GM21381 (cell line): ENCODE results near the gene ATG7.
"Not testable (repeated sequence)": the region's sequence is repeated elsewhere in the genome, so short reads cannot be mapped to it uniquely, and the experiment has no call there.

Experiments used
- ATAC-seq: cut with Tn5 transposase; IDR thresholded peaks from one replicate; pipeline ENCODE4 v1.9.1; 2021; ENCODE audit warnings: mild to moderate bottlenecking, moderate library complexity; ENCODE audit not compliant: unreplicated experiment

ATG7 gene

DNA sequence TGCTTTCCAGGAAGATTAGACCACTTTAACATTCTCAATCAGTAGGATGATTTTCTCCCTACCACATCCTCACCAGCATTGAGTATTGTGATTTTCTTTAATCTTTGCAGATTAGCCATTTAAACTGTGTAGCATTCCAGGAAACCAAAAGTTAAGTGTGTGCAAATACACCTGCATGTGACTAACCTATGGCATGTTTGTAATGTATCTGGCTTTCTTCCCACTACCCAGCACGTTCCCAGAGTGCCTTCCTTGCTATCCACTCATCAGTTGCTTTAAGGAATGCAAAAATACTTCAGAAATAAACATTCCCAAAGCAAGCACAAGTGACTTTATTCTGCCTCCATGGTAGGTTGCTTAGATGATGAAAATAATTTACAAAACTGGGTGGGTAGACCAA is 74.2 kb downstream of the ATG7 start:
- no peak for ATAC-seq

DNA sequence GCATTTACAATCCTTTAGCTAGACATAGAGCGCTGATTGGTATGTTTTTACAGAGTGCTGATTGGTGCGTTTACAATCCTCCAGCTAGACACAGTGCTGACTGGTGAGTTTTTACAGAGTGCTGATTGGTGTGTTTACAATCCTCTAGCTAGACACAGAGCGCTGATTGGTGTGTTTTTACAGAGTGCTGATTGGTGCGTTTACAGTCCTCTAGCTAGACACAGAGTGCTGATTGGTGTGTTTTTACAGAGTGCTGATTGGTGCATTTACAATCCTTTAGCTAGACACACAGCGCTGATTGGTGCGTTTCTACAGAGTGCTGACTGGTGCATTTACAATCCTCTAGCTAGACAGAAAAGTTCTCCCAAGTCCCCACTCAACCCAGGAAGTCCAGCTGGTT is 76.7 kb downstream of the ATG7 start:
- ATAC-seq, result not testable (repeated sequence)

DNA sequence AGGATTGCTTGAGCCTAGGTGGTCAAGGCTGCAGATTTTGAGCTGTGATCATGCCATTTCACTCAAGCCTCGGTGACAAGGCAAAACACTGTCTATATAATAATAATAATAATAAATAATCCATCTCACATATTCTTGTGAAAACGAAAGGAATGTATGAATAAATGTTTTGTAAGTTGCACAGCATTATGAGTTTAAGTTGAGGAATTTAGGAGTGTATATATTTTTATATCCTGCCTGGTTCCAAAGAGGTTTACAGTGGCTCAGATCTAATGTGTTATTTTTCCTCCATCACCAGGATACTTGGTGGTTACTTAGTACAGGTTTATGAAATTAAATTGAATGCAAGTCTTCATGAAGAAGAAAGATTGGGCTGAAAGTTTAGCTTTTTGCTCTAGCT is 77.2 kb downstream of the ATG7 start:
- ATAC-seq, result no peak

DNA sequence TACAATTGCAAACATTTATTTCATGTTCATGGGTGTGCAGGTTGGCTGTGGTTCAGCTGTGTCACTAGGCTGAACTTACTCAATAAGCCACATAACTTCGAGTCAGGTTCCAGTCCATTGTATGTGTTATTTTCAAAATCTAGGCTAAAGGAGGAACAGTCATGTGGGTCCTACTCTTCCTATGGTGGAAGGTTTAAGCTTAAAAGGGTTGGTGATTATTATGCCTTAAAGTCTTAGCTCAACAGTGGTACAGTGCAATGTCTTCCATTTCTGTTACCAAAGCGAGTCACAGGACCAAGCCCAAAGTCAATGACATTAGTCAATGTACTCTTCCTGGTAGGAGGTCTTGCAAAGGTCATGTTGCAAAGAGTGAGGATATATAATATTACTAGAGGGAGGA is 78.2 kb downstream of the ATG7 start:
- no peak for ATAC-seq

DNA sequence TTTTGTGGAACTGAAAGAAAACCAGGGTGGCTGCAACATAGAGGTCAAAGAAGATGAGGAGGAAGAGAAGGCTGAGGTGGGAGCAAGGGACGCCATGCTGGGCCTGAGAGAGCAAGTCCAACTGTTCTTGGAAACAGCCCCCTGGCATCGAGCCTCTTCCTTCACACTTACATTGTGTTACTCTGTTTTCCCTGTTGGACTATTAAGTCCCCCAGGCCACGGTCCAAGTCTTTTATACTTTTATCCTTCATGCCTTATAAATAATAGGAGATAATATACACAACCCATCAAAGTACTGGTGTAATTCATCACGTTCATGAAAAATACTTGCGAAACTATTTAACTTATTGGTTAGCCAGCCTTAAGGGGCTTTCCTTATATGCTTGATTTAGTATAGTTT is 79.3 kb downstream of the ATG7 start:
- ATAC-seq, result no peak

DNA sequence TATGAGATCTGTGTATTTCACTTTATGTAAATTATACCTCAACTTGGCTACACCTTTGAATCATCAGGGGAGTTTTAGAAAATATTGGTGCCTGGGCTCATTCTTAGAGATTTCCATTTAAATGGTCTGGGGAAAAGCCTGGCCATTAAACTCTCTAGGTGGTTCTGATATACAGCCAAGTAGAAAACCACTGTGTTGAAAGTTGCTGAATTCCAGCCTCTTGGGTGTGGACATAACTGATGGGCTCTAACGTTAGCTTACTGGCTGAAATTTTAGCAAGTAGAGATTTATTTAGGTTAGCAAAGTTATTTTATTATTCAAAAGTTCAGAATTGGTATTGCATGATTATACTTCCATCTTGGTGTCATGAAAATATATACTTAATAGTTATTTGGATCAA is 84.1 kb downstream of the ATG7 start:
- ATAC-seq, result no peak

DNA sequence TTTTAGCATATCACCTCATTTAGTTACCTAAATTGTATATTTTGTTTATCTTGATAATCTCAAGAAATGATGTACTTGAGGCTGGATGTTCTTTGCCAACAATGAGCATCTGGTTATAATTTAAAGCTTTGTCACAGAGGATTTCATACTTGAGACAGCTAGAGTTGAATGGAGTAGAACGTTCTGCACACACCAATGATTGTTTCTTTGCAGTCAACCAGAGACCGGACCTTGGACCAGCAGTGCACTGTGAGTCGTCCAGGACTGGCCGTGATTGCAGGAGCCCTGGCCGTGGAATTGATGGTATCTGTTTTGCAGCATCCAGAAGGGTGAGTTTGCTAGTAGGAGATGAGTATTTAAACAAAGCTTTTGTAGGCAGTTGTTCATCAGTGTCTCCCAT is 90.4 kb downstream of the ATG7 start:
- no peak for ATAC-seq

DNA sequence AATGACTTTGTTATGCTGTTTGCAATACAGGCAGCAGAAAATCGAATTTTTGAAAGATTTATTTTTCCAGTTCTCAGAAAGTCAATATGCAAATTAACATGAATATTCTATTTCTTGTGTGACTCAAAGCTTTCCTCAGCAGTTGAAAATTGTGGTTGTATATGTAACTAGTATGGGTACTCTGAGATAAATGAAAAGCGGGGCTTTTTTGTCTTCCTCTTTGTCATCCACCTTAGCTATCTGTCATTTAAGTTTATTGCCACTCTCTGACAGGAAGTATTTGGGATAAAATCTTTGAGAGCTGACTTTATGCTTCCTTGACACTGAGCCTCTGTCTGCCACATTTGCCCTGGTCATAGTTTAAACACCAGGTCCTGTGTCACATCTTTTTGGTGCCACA is 91.5 kb downstream of the ATG7 start:
- no peak for ATAC-seq

DNA sequence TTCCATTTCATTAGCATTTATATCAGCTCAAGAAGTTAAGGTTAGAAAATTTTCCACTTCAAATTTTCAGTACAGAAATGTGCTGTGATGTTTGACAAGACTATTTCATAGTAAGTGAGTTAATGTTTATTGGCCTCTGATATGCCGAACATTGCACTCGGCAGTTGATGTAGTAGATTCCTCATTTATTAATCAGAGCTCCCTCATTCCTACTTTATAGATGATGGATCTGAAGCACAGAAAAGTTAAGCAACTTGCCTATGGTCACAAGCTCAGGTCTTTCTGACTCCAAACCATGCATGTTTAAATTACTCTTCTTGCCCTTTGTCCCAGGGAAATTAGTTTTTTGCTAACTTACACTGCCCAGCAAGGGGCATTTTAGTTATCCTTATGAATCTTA is 92.0 kb downstream of the ATG7 start:
- ATAC-seq, result no peak

DNA sequence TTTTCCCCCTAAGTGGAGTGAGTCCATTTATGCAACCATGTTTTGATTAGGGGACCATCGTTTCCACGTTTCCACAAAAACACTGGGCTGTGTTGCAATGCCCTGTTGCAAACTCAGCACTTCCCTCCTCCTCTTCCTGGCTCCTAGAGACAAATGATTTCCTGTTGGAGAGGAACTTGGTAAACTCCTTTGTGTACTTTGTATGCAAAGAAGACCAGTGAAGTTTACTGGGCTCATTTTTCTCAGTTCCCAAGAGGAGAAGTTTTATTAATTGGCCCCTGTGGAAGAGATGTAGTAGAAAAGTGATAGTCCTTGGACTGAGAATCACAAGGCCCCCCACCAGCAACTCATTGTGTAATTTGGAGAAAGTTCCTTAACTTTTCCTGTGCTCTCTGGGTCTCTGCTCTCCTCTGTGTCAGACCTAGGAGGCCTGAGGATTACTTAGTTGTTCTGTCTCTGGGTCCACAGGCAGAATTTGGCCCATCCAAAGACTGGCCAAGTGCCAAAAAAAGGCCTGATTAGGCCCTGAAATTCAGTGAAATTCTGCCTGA is 95.0 kb downstream of the ATG7 start:
- ATAC-seq, result no peak

DNA sequence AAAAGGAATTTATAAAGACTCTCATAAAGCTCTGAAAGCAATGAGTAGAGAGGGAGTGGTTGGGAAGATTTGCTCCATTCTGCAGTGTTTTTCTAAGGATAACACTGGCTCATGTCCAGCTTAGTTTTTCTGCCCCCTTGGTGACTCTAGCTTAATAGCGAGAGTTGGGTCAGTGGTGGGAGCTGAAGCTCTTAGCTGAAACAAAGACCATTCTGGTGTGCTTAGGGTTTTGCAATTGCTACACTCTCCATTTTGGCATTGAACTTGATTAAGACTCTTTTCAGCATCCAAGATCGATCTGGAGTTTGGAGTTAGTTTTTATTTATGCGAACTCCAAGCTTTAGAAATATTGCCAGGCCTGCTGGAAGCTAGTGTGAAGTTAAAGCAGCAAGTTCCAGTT is 98.0 kb downstream of the ATG7 start:
- no peak for ATAC-seq

DNA sequence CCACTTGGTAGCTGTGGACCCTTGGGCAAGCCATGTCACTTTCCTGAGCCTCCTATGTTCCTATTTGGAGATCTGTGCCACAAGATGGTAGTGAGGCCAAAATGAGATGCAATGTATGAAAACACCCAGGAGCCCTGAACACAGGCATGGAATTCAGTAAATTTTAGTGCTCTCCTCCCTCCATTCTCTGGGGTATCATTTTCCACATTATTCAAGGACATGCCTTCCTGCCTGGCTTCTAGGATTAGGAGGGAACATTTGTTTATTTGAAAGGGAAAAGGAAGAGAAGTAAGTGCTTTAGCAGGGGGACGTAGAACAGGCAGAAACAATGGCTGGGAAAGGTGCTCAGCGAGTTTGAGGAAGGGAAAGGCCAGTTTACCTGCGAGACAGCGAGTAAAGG is 98.8 kb downstream of the ATG7 start:
- no peak for ATAC-seq

DNA sequence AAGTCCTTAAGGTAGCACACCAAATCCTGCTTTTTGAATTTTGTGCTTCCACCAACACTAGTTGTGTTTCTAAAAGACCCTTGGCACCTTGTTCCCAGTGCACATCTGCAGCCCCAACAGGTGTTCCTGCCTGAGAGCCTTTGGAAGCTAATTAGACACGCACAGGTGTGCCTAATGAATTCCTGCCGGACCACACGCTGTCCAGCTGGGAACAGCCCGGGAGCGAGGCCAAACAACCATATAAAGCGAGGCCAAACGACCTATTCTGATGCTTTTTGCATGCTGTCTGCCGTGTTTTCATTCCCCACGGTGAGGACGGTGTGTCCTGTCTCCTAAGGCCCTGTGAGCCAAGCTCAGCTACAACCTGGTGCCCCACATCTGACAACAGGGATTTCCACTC is 99.5 kb downstream of the ATG7 start:
- ATAC-seq, result no peak

DNA sequence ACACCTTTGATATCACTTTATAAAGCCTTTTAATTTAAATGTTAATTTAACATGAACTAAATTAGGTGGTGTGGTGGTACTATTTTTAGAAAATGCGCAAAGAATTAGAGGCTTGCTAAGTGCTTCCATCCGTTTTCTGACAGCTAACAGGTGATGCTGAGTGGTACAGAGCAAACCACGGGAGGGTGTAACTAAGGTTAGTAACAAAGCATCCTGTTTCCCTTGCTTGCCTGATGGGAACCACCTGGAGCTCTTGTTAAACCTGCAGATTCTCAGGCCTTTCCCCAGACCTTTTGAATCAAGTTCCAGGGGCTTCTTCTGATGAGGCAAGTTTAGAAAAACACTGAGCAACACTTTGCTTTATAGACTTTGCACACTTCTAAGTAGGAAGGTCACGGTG is 101.0 kb downstream of the ATG7 start:
- ATAC-seq, result no peak

DNA sequence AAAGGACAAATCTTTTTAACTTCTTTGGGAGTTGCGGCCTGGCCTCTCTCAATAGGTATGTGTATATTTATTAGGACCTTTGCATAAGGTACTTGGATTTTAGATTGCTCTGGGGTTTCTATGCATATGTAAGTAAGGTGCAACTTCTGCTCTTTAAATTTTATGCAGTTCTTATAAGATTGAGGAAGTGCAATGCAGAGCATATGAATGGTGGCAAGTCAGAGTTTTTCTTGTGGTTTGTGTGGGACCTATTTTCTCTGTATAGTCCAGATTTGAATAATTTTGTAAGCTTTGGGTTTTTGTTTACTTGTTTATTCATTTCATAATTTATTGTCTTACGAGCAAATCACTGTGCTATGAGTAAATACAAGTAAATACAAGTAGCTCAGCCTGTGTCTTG is 101.5 kb downstream of the ATG7 start:
- no peak for ATAC-seq

DNA sequence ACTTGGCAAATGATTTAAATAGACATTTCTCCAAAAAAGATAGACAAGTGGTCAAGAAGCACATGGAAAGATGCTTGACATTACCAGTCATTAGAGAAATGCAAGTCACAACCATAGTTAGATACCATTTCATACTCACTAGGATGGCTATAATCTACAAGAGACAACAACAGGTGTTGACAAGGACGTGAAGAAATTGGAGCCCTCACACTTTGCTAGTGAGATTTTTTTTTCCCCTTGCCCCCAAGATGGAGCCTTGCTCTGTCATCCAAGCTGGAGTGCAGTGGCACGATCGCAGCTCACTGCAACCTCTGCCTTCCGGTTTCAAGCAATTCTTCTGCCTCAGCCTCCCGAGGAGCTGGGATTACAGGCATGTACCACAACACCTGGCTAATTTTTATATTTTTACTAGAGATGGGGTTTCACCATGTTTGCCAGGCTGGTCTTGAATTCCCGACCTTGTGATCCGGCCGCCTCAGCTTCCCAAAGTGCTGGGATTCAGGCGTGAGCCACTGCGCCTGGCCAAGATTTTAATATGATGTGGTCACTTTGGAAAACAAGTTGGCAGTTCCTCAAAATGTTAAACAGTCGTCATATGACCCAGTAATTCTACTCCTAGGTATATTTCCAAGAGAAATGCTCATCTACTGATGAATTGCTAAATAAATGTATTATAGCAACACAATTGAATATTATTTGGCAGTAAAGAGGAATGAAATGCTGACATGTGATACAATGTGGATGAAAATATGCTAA is 103.3 kb downstream of the ATG7 start:
- ATAC-seq, result no peak

DNA sequence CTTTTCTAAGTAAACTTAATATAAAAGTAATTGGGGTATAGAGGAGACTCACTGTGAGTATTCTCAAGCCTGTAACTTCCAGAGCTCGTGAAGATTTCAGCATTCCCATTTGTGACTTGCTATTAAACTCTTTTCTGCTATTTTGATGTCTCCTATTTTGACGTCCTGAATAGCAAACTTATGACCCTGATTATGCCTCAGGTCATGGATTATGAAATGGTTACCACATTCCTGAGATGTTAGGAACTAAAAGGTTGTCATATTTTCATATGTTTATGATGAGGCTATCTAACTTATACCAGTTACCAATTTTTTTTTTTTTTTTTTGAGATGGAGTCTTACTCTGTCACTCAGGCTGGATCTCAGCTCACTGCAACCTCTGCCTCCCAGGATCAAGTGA is 105.5 kb downstream of the ATG7 start:
- no peak for ATAC-seq

DNA sequence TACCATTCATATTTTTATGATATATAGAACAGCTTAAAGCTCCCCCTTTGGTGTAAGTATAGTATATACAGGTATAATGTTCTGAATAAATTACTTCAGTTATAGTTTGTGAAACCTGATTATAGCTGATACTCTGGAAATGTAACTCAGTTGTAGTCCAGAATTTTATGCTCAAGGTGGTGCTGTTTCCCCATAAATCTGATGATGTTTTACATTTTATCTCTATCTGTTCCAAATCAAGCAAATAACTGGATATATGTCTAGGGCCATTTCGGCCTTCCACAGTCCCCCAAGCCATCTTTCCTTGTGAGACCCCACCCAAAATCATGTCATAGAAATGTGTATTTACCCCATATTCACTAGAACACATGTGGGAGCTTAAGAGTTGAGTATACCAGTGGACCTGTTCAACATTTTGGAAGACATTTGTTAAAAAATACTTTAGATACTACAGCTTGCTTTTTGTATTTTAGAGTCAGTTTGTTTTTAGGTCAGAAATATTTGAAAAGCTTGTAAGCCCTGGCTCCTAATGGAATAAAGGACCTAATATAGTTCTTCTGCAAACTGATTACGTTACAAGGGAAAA is 107.1 kb downstream of the ATG7 start:
- ATAC-seq, result no peak

DNA sequence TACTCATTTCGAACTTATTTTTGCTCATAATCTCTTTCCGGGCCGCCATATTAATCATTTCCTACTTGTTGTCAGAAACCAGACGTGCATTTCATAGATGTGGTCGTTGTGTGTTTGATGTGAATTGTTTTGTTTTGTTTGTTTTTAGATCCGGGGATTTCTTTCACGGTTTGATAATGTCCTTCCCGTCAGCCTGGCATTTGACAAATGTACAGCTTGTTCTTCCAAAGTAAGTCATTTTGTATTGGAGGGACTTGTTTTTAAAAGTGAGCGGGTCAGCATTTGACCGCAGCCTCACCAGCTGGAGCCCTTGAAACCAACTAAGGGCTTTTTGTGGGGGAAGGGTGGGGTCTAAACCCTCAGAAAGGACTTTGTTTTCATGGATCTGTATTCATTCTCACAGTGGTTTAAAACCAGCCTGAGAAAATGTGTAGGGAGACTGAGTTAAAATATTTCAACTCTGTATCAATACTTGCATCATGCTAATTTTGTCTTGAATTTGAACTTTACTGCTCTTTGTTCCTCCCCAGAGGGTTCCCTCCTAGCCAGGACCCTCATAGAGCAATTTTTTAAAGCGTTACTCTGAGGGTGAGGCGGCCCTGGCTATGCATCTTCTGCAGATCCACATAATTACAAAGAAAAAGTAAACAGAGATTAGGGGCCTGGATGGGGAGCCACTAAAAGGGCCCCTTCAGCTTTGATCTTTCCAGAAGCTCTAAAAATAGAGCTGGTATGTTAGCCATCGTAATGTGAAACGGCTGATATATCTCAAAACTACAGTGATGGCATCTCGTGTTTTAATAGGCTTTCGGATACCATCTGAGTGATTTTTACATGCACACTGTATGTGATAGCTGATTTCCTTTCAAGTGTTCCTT is 107.9 kb downstream of the ATG7 start:
- ATAC-seq, result no peak

DNA sequence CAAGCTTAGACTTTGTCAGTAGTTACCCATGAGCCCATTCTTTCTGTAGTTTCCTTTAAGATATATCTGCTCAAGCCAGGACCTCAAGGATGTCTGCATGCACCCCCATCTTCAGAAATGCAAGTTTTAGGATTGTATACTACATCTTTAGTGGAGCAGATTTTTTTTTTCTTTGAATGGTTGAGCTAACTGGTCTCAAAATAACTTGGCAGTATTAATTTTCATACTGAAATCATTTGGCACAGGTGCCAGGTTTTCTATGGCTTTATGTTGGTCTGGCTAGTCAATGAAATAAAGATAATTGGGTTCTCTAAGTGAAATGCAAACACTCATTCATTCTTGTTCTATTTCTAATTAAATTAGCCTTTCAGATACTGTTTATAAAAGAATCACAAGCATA is 108.9 kb downstream of the ATG7 start:
- ATAC-seq, result no peak

DNA sequence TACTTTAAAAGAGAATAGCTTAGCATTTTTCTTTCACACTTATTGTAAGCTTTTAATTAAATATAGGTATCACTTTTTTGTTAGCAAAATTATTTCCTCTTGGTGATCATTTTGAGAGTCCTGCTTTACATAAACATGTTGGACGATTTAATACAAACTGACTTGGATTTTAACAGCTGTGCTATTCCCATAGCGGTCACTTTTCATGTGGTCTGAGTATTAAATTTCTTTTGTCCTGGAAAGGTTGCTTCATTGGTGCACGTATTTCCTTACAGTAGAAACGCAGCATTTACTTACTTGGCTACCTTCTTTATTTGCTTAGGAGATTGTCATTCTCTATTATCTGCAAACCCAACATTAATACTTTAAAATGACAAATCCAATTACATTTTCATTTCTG is 109.4 kb downstream of the ATG7 start:
- ATAC-seq, result no peak
